ENCODE data around the gene SLC35F1.

DNA sequence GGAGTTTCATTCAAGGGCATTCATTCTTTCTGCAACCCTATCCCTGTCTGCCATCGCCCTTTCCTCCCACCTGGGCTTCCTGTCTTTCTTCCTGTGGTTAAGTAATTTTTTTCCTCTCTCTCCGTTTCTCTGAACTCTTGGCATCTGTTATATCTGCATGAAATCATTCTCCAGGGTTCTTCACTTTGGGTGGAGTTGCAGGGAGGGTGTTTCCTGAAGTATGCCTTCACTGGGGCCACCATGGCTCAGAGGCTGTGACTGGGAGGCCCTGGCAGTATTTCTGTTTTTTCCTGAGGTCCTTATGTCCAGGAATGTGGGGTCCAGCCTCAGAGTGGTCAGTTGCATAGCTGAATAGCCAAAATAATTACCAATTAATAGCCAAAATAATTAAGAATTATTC is 137.2 kb downstream of the SLC35F1 start:
- TF ChIP-seq, protein P1, sequence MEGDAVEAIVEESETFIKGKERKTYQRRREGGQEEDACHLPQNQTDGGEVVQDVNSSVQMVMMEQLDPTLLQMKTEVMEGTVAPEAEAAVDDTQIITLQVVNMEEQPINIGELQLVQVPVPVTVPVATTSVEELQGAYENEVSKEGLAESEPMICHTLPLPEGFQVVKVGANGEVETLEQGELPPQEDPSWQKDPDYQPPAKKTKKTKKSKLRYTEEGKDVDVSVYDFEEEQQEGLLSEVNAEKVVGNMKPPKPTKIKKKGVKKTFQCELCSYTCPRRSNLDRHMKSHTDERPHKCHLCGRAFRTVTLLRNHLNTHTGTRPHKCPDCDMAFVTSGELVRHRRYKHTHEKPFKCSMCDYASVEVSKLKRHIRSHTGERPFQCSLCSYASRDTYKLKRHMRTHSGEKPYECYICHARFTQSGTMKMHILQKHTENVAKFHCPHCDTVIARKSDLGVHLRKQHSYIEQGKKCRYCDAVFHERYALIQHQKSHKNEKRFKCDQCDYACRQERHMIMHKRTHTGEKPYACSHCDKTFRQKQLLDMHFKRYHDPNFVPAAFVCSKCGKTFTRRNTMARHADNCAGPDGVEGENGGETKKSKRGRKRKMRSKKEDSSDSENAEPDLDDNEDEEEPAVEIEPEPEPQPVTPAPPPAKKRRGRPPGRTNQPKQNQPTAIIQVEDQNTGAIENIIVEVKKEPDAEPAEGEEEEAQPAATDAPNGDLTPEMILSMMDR (IDR thresholded peaks at IDR 0.05): no peak
- TF ChIP-seq EZH2 (IDR thresholded peaks at IDR 0.05; ENCODE audit: borderline replicate concordance, insufficient read depth, low read depth, low read length, poor library complexity, severe bottlenecking): no peak
